COLO668 (cell line): ENCODE data around the gene VCX.
"Not testable (repeated sequence)": the region's sequence is repeated elsewhere in the genome, so short reads cannot be mapped to it uniquely, and the experiment has no call there.

ENCODE experiments used
- DNase-seq: peaks from one replicate; lab custom pipeline; 2025; ENCODE audit not compliant: unreplicated experiment; lab: John Stamatoyannopoulos, UW

The VCX gene

DNA sequence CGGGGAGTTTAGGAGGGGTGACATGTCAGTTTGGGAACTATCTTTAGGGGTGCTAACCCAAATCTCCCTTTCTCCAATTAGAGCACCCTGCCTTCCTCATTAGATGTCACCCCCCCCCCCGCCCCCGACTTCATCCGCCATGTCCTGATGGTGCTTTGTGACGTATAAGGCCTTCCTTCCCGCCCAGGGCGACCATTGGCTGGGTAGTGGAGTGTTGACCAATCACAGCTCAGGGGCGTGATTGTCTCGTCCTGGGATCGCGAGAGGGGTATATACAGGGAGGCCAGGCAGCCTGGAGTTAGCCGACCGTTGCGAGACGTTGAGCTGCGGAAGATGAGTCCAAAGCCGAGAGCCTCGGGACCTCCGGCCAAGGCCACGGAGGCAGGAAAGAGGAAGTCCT is at the start of gene VCX:
TSS of gene VCX (plus strand) at position 301 of the 400 bp plus-strand sequence. CDS start at position 334, 33 bp downstream.
- DNase-seq, result not testable (repeated sequence)

DNA sequence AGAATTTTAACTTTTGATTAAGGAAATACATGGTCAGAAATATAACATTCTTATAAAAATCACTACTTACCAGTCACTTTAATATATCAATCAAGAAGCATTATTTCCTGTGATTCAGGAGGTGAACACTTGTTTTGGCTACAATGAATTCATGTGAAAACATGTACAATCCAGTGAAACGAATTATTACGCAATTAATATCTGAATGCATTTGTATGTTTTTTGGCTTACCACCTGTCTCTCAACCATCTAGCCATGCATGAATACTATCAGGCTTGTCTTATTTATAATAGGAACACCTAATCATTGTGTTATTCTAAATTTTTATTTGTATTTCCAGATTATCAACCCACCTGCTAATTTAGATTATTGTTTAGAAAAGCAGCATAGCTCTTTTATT is 44.6 kb upstream of the VCX start:
- no peak for DNase-seq

DNA sequence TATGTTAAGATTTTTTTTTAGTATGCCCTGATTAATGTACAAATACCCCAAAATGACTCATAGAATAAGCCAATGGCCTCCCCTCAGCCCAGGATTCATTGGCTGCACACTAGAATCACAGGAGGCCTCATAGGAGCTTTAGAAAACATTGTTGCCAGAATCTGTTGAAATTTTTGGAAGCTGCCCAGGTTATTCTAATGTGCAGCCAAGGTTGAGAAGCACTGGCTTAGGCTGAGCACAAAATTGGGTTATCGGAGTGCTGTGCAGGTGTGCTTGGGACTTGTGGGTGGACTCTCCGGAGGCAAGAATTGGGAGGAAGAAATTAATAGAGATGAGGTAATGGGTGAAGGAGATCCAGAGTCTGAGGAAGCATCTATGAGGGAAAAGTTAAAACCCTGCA is 41.3 kb upstream of the VCX start:
- no peak for DNase-seq

DNA sequence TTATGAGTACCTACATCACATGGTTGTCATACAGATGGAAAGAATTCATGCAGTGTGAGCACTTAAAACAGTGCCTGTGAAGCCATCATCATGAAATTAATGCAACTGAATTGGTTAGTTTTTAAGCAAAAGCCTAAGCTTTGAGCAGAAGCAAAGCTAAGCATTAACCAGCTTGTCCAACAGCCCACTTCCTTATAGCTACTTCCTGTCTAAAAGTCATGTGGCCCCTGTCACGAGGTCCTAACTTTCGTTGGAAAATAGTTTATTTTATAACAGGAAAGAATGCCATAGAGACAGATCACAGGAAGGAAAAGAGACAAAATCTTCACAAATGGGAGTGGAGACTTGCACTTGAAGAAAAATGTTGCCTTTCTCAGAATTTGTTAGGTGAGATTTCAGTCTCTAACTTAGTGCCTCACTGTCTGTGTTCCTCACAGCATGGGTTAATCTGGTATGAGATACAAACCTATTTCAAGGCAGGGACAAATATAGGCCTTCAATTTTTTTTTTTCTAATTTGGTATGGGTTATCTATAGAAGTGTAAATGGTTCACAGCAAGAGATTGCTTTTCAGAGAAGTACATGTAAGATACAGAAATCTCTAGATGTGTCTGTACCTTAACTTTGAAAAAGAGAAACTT is 27.7 kb upstream of the VCX start:
- DNase-seq, result no peak

DNA sequence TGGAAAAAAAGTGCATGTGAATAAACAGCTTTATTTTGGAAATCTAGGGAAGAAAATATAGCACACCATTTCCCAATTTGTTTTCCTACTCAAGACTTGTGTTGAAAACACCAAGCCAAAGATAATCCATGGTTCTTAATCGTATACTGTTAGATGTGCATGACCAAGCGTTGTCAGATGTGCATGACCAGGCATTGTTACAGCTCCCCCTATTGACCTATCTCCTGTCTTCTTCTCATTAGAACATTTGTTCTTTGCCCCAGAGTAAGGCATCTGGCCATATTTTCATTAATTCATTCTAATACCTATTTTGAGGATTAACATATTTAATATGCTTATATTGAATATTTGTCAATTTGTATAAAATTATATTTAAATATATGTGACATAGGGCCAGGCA is 14.4 kb upstream of the VCX start:
- no peak for DNase-seq

DNA sequence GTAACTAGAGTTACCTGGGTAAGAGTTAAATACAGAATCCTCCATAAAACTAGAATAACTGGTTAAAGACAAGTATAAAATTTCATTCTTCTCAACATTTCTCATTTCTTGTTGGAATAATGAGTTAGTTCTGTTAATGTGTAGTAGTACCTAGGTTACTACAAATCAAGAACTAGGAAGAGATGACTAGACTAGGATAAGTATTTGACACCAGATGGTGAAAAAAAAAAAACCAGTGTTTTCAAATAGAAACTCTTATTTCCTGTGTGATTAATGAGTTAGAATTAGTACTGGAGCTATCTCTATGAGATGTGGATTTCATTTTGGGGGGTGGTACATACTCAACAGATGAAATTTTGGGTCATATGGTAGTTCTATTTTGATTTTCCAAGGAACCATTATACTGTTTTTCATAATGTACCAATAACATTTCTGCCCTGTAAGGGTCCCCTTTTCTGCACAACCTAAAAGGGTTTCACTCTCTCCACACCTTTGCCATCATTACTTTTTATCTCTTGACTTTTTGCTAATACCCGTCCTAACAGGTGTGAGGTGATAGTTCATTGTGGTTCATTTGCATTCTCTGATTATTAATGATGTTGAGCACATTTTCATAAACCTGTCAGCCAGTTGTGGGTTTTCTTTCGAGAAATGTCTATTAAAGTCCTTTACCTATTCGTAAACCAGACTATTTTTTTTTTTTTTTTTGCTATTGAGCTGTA is 1.7 kb upstream of the VCX start:
- DNase-seq, result no peak

DNA sequence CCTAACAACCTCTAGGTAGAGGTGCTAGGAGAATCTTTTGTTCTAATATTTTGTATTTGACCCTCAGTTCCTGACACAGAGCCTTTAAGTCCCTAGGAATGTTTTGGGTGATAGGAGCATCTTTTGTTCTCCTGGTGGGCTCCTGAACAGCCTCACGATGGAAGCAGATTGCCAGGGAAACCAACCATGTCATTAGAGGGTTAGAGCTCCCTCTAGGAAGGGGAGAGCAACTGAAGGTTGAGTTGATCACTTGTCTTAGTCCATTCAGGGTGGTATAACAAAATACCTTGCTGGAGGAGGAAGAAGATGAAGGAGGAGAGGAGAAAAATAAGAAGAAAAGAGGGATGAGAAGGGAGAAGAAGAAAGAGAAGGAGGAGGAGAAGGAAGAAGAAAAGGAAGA is 9.2 kb downstream of the VCX start:
- no peak for DNase-seq

DNA sequence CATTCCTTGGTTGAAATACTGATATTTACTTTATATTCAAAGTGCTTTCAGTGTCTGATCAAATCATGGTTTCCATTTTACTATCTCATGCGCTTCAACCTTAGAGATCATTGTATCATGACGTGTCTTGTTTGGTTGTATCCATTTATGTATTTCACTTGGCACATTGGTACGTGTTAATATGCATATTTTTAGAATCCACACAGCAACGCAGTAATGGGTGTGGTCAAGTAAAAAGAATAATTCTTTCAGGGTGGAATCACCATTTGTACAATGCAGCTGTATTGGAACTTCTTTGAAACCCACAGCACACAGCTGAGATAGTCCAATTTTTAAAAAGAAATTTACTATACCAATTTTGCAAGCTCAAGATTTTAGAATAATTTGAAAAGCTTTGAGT is 29.1 kb downstream of the VCX start:
- no peak for DNase-seq

DNA sequence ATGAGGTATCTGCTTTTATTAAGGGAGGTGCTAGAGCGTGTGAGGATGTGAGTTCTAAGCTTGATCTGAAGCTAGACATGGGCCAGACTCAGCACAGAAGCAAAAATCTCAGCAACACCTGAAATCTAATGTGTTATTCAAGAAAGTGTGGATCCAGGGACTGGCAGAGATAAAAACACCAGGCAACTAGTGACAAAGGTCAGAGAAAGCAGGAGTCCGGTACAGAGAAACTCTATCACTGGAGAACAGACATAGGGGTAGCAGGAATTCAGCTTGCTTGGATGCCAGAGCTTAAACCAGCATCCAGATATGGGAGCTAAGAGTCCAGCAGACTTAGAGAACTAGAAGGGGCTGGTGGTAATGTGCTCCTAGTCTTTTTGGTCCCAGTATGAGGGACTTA is 34.0 kb downstream of the VCX start:
- no peak for DNase-seq

DNA sequence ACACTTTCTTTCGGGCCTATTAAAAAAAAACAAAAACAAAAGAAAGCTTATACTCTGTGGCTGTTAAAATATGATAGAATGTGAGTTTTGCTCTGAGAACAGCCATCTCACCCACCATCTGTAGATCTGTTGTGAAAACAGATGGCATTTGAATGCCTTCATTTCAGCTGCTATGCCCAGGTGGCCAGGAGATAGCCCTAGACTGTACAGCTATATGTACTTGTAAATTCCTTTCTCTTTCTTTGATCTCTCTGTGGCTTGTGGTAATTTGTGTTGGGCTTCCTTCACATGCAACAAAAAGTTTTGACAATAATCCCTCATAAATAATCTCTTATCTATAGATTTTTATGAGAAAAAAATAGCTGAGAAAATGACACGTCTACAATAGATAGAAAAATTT is 46.2 kb downstream of the VCX start:
- no peak for DNase-seq

DNA sequence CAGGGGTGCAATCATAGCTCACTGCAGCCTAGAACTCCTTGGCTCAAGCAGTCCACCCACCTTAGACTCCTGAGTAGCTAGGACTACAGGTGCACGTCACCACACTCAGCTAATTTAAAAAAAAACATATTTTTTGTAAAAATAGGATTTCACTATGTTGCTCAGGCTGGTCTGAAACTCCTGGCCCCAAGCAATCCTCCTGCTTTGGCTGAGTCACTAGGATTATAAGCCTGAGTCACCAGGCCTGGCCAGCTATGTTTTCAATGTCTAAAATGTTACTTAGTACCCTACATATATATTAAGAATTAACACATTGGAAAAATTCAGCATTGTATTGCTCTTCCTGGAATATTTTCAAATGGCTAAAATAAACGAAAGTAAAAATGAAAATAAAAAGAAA is 46.7 kb downstream of the VCX start:
- DNase-seq, result no peak

DNA sequence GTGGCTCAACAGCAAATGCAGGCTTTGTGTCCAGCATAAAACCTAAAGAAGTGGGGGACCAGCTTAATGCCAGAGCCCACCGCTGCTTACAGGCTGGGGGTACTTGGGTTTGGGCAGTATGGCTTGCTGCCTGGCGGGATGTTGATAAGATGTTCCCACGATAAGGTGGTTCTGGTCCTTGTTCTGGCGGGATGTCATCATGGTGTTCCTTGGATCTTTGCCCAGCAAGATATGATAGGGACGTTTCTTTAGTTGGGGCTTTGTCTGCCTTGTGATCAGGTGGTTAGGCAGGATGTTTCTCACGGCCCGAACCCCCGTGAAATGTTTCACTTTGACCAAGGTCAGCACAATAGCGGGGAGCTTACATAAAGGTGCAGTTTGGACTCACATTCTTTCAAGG is 49.0 kb downstream of the VCX start:
- DNase-seq, result no peak
